DOHH2 (cell line): Measurements from ENCODE around the gene IGSF9.

Source experiments
- H3F3A ChIP-seq: fragments of 200-600 bp; sonication (generic), shearing (Covaris generic); 2 replicates; pipeline ENCODE4 v1.6.0; 2016; ENCODE audit warnings: antibody characterized with exemption, mild to moderate bottlenecking; ENCODE audit not compliant: control insufficient read depth, insufficient read depth
- H3K27ac ChIP-seq: fragments of 200-600 bp; sonication (generic); 2 replicates; pipeline ENCODE4 v1.5.1; 2014; ENCODE audit warnings: low read depth, mild to moderate bottlenecking, low read length, moderate library complexity
- H3K27me3 ChIP-seq: fragments of 200-600 bp; sonication (generic); 2 replicates; pipeline ENCODE4 v1.6.1; 2014; ENCODE audit warnings: mild to moderate bottlenecking, low read length, mixed read lengths; ENCODE audit not compliant: control insufficient read depth
- H3K36me3 ChIP-seq: fragments of 200-600 bp; sonication (generic); 2 replicates; pipeline ENCODE4 v1.6.1; 2014; ENCODE audit warnings: mild to moderate bottlenecking, low read length, moderate library complexity, mixed read lengths; ENCODE audit not compliant: control insufficient read depth
- H3K4me1 ChIP-seq: fragments of 200-600 bp; sonication (generic); 2 replicates; pipeline ENCODE4 v1.6.1; 2014; ENCODE audit warnings: mild to moderate bottlenecking, low read length, mixed read lengths; ENCODE audit not compliant: control insufficient read depth
- H3K4me2 ChIP-seq: fragments of 200-600 bp; sonication (generic); 2 replicates; pipeline ENCODE4 v1.6.0; 2014; ENCODE audit warnings: mild to moderate bottlenecking, low read length, moderate library complexity
- H3K4me3 ChIP-seq: fragments of 200-600 bp; sonication (generic); 2 replicates; pipeline ENCODE4 v1.5.1; 2014; ENCODE audit warnings: mild to moderate bottlenecking, low read length, mixed read lengths
- H3K79me2 ChIP-seq: fragments of 200-600 bp; sonication (generic); 2 replicates; pipeline ENCODE4 v1.6.1; 2014; ENCODE audit warnings: mild to moderate bottlenecking, low read length, mixed read lengths; ENCODE audit not compliant: control insufficient read depth
- H3K9me2 ChIP-seq: fragments of 200-600 bp; sonication (generic); replicated peaks from 2 replicates; pipeline ENCODE4 v1.6.1; 2014; ENCODE audit warnings: mild to moderate bottlenecking, low read length, mixed read lengths; ENCODE audit not compliant: control insufficient read depth
- H3K9me3 ChIP-seq: fragments of 200-600 bp; sonication (generic); 2 replicates; pipeline ENCODE4 v1.6.1; 2014; ENCODE audit warnings: antibody characterized with exemption, low read length, mixed read lengths; ENCODE audit not compliant: control insufficient read depth, insufficient read depth
- H4K20me1 ChIP-seq: fragments of 200-600 bp; sonication (generic); 2 replicates; pipeline ENCODE4 v1.6.0; 2014; ENCODE audit warnings: low read depth, mild to moderate bottlenecking, antibody characterized with exemption, low read length, moderate library complexity; ENCODE audit not compliant: control insufficient read depth, insufficient read depth
- EZH2phosphoT487 ChIP-seq: fragments of 200-600 bp; sonication (generic); IDR thresholded peaks from 2 replicates; pipeline ENCODE4 v1.6.1; 2017; ENCODE audit warnings: borderline replicate concordance, mild to moderate bottlenecking, antibody characterized with exemption, low read length, moderate library complexity, mixed read lengths
- TF ChIP-seq, protein P1 (sequence below): fragments of 200-600 bp; sonication (generic); IDR thresholded peaks from one replicate; pipeline ENCODE4 v1.5.1; 2014; ENCODE audit warnings: antibody characterized with exemption, mild to moderate bottlenecking, low read depth, low read length; ENCODE audit not compliant: poor library complexity, severe bottlenecking

The IGSF9 gene

DNA sequence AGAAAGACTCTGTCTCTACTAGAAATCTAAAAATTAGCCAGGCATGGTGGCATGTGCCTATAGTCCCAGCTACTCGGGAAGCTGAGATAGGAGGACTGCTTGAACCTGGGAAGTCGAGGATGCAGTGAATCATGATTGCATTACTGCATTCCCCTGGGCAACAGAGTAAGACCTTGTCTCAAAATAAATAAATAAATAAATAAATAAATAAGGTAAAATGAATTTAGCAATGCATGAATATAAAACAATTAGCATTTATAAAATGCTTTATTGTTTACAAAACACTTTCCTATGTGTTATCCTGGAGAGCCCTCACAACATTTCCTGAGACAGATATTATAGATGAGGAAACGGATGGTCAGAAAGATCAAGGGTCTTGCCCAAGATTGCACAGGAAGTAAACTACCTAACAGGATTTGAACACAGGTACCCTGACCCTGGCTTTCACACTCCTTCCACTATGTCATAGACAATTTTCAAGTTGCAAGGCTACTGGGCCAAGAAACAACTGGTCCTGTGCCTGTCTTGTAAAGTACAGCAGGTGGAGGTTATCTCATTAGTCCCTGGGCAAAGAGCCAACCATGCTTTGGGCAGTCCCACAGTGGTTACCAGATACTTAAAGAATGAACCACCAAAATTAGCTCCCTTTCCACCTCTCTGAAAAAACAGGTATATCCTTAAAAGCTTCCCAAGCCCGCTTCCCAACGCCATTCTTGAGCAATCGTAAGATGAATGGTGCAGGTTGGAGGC is 67.5 kb downstream of the IGSF9 start:
- H3K27ac ChIP-seq = no peak overlapping the region
- no peaks in the 10 kb centered on the region for H4K20me1 ChIP-seq
- H3K36me3 ChIP-seq = no peaks in the 10 kb centered on the region
- no peak for TF ChIP-seq EZH2phosphoT487
- TF ChIP-seq, protein P1, sequence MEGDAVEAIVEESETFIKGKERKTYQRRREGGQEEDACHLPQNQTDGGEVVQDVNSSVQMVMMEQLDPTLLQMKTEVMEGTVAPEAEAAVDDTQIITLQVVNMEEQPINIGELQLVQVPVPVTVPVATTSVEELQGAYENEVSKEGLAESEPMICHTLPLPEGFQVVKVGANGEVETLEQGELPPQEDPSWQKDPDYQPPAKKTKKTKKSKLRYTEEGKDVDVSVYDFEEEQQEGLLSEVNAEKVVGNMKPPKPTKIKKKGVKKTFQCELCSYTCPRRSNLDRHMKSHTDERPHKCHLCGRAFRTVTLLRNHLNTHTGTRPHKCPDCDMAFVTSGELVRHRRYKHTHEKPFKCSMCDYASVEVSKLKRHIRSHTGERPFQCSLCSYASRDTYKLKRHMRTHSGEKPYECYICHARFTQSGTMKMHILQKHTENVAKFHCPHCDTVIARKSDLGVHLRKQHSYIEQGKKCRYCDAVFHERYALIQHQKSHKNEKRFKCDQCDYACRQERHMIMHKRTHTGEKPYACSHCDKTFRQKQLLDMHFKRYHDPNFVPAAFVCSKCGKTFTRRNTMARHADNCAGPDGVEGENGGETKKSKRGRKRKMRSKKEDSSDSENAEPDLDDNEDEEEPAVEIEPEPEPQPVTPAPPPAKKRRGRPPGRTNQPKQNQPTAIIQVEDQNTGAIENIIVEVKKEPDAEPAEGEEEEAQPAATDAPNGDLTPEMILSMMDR = no peak
- H3K9me3 ChIP-seq = no peaks in the 10 kb centered on the region
- H3K4me2 ChIP-seq = no peak overlapping the region
- no peak overlapping the region for H3K4me3 ChIP-seq
- H3K9me2 ChIP-seq = no peaks in the 10 kb centered on the region
- H3K79me2 ChIP-seq = no peaks in the 10 kb centered on the region
- no peaks in the 10 kb centered on the region for H3K27me3 ChIP-seq
- H3K4me1 ChIP-seq = no peaks in the 10 kb centered on the region
- no peaks in the 10 kb centered on the region for H3F3A ChIP-seq
